ENCODE data around the gene LCMT2.

The LCMT2 gene

GRCh38 chr15:43275740-43276562 is 54.4 kb downstream of the LCMT2 start:
- no peak for DNase-seq

GRCh38 chr15:43274136-43274535 is 56.2 kb downstream of the LCMT2 start:
- DNase-seq = no peak
